T-helper 17 cell (primary cell): ENCODE measurements around the gene VWA8. TPM values are rescaled to one million over a fixed set of nuclear protein-coding genes. Genes with fewer than 3 reads are reported as not detected.
"Not testable (repeated sequence)": the region's sequence is repeated elsewhere in the genome, so short reads cannot be mapped to it uniquely, and the experiment has no call there.

ENCODE experiments used
- ATAC-seq: fragments of 150-1000 bp; cut with Tn5 transposase; 2 replicates; pipeline ENCODE4 v1.10.0; 2021; ENCODE audit warnings: mild to moderate bottlenecking, moderate library complexity
- DNase-seq, 3 donors: peaks; one replicate each; pipeline versions ENCODE4 v3.0.0 to v3.0.0-alpha.2; 2020 to 2021
- H3K9me3 ChIP-seq: one replicate; pipeline ENCODE4 v1.7.0; 2013; ENCODE audit warnings: low read length, mild to moderate bottlenecking; ENCODE audit not compliant: control insufficient read depth, poor library complexity, severe bottlenecking
- H3K27ac Mint-ChIP-seq: one replicate; pipeline ENCODE4 v1.8.0; 2022; ENCODE audit warnings: mild to moderate bottlenecking, moderate library complexity, mixed read lengths
- H3K27me3 Mint-ChIP-seq: one replicate; pipeline ENCODE4 v1.8.0; 2022; ENCODE audit warnings: mixed read lengths
- H3K36me3 Mint-ChIP-seq: one replicate; pipeline ENCODE4 v1.8.0; 2022; ENCODE audit warnings: low read depth, mixed read lengths
- H3K4me1 Mint-ChIP-seq: one replicate; pipeline ENCODE4 v1.8.0; 2022; ENCODE audit warnings: mild to moderate bottlenecking, mixed read lengths
- H3K4me3 Mint-ChIP-seq: one replicate; pipeline ENCODE4 v1.8.0; 2022; ENCODE audit warnings: mild to moderate bottlenecking, moderate library complexity, mixed read lengths
- total RNA-seq, 4 donors: library from RNA in 2 of 4; stranded (reverse) in 2 of 4; gene quantifications; one replicate each; pipeline ENCODE4 v1.2.3 and lab custom pipeline; 2022 to 2026

VWA8 gene
- total RNA-seq, 2 donors from 2014 or later, result 21.5 to 23.0 TPM

GRCh38 chr13:41905600-41906254 lies 55.2 kb downstream of the VWA8 start:
- Mint-ChIP-seq H3K4me3 (no peak overlapping the region), H3K4me1 (peaks cover 16% of the 10 kb centered on the region), H3K36me3 (peaks cover 9% of the 10 kb centered on the region), H3K27me3 (no peaks in the 10 kb centered on the region), H3K27ac (no peak overlapping the region)
- ATAC-seq, result peak; percentile 93
- no peaks in the 10 kb centered on the region for H3K9me3 ChIP-seq
- DNase-seq, result no peak

GRCh38 chr13:41900918-41901317 lies 60.0 kb downstream of the VWA8 start:
- H3K9me3 ChIP-seq, result no peaks in the 10 kb centered on the region
- H3K36me3 Mint-ChIP-seq, result peaks cover 10% of the 10 kb centered on the region
- H3K4me3 Mint-ChIP-seq, result no peak overlapping the region
- no peak overlapping the region for H3K27ac Mint-ChIP-seq
- peaks cover 11% of the 10 kb centered on the region for H3K4me1 Mint-ChIP-seq
- DNase-seq, result no peak
- no peak for ATAC-seq
- H3K27me3 Mint-ChIP-seq, result no peaks in the 10 kb centered on the region

GRCh38 chr13:41898411-41898810 lies 62.5 kb downstream of the VWA8 start:
- not testable (repeated sequence) for H3K36me3 Mint-ChIP-seq, H3K4me1 Mint-ChIP-seq, H3K9me3 ChIP-seq, H3K27ac Mint-ChIP-seq, H3K4me3 Mint-ChIP-seq, H3K27me3 Mint-ChIP-seq, ATAC-seq, DNase-seq

- ATAC-seq (no peak), DNase-seq (no peak)
- no peak overlapping the region for H3K4me3 Mint-ChIP-seq
- no peaks in the 10 kb centered on the region for H3K27me3 Mint-ChIP-seq
- peaks cover 3% of the 10 kb centered on the region for H3K4me1 Mint-ChIP-seq
- no peaks in the 10 kb centered on the region for H3K9me3 ChIP-seq
- peaks cover 7% of the 10 kb centered on the region for H3K36me3 Mint-ChIP-seq
- H3K27ac Mint-ChIP-seq, result no peak overlapping the region
These were observed 63.8 kb downstream of the VWA8 start for GRCh38 chr13:41897126-41897525.

GRCh38 chr13:41895478-41895877 lies 65.4 kb downstream of the VWA8 start:
- H3K27ac Mint-ChIP-seq, result no peak overlapping the region
- no peak for ATAC-seq
- no peaks in the 10 kb centered on the region for H3K9me3 ChIP-seq
- no peaks in the 10 kb centered on the region for H3K4me1 Mint-ChIP-seq
- no peaks in the 10 kb centered on the region for H3K27me3 Mint-ChIP-seq
- no peak for DNase-seq
- H3K36me3 Mint-ChIP-seq, result peaks cover 9% of the 10 kb centered on the region
- H3K4me3 Mint-ChIP-seq, result no peak overlapping the region

- H3K36me3 Mint-ChIP-seq, result peaks cover 13% of the 10 kb centered on the region
- no peaks in the 10 kb centered on the region for H3K27me3 Mint-ChIP-seq
- no peaks in the 10 kb centered on the region for H3K9me3 ChIP-seq
- H3K4me1 Mint-ChIP-seq, result no peaks in the 10 kb centered on the region
- H3K27ac Mint-ChIP-seq, result no peak overlapping the region
- ATAC-seq, result no peak
- H3K4me3 Mint-ChIP-seq, result no peak overlapping the region
- DNase-seq, result no peak
These were observed 69.8 kb downstream of the VWA8 start for GRCh38 chr13:41891119-41891518.

GRCh38 chr13:41883147-41883546 lies 77.8 kb downstream of the VWA8 start:
- peaks cover 4% of the 10 kb centered on the region for H3K9me3 ChIP-seq
- H3K4me3 Mint-ChIP-seq, result no peak overlapping the region
- H3K27me3 Mint-ChIP-seq, result no peaks in the 10 kb centered on the region
- ATAC-seq, result no peak
- peaks cover 3% of the 10 kb centered on the region for H3K4me1 Mint-ChIP-seq
- no peak overlapping the region for H3K27ac Mint-ChIP-seq
- peaks cover 20% of the 10 kb centered on the region for H3K36me3 Mint-ChIP-seq
- no peak for DNase-seq

- H3K9me3 ChIP-seq, H3K4me1 Mint-ChIP-seq, ATAC-seq, H3K27ac Mint-ChIP-seq, H3K4me3 Mint-ChIP-seq, DNase-seq, H3K27me3 Mint-ChIP-seq: not testable (repeated sequence)
- H3K36me3 Mint-ChIP-seq, result peaks cover 16% of the 10 kb centered on the region
These were observed 79.0 kb downstream of the VWA8 start for GRCh38 chr13:41881890-41882289.

- Mint-ChIP-seq H3K36me3 (peaks cover 16% of the 10 kb centered on the region), H3K27me3 (no peaks in the 10 kb centered on the region), H3K27ac (no peak overlapping the region)
These were observed 79.9 kb downstream of the VWA8 start for GRCh38 chr13:41880966-41881365.

GRCh38 chr13:41864658-41865057 lies 96.3 kb downstream of the VWA8 start:
- no peak for DNase-seq
- no peak for ATAC-seq
- Mint-ChIP-seq H3K4me1 (peaks cover 8% of the 10 kb centered on the region), H3K36me3 (peaks cover 11% of the 10 kb centered on the region), H3K4me3 (no peak overlapping the region), H3K27ac (no peak overlapping the region), H3K27me3 (no peaks in the 10 kb centered on the region)
- no peaks in the 10 kb centered on the region for H3K9me3 ChIP-seq

More at GRCh38 chr13:41880966-41881365, 79.9 kb downstream of the VWA8 start:
- Mint-ChIP-seq H3K4me3 (no peak overlapping the region), H3K4me1 (peaks cover 3% of the 10 kb centered on the region)
- peaks cover 4% of the 10 kb centered on the region for H3K9me3 ChIP-seq
- DNase-seq (no peak), ATAC-seq (no peak)

- ATAC-seq, DNase-seq, H3K4me1 Mint-ChIP-seq, H3K27me3 Mint-ChIP-seq, H3K27ac Mint-ChIP-seq, H3K9me3 ChIP-seq, H3K4me3 Mint-ChIP-seq: not testable (repeated sequence)
- peaks cover 11% of the 10 kb centered on the region for H3K36me3 Mint-ChIP-seq
These were observed 98.2 kb downstream of the VWA8 start for GRCh38 chr13:41862659-41863058.

- no peaks in the 10 kb centered on the region for H3K9me3 ChIP-seq
- Mint-ChIP-seq H3K36me3 (peaks cover 8% of the 10 kb centered on the region), H3K4me3 (no peak overlapping the region), H3K27ac (no peak overlapping the region), H3K4me1 (peaks cover 3% of the 10 kb centered on the region), H3K27me3 (no peaks in the 10 kb centered on the region)
- ATAC-seq (no peak), DNase-seq (no peak)
These were observed 101.3 kb downstream of the VWA8 start for GRCh38 chr13:41859565-41859964.

- Mint-ChIP-seq H3K27me3 (no peaks in the 10 kb centered on the region), H3K36me3 (peaks cover 8% of the 10 kb centered on the region), H3K4me3 (no peak overlapping the region), H3K27ac (peak overlapping the region; percentile 24), H3K4me1 (peaks cover 3% of the 10 kb centered on the region)
- ATAC-seq, result no peak
- no peak for DNase-seq
- H3K9me3 ChIP-seq, result no peaks in the 10 kb centered on the region
These were observed 102.1 kb downstream of the VWA8 start for GRCh38 chr13:41858780-41859179.

GRCh38 chr13:41854758-41855157 lies 106.2 kb downstream of the VWA8 start:
- no peaks in the 10 kb centered on the region for H3K27me3 Mint-ChIP-seq

More at GRCh38 chr13:41854758-41855157, 106.2 kb downstream of the VWA8 start:
- no peaks in the 10 kb centered on the region for H3K9me3 ChIP-seq
- Mint-ChIP-seq H3K4me3 (no peak overlapping the region), H3K36me3 (peaks cover 2% of the 10 kb centered on the region), H3K27ac (no peak overlapping the region), H3K4me1 (no peaks in the 10 kb centered on the region)
- ATAC-seq (no peak), DNase-seq (no peak)
